DOHH2 (cell line): Measurements from ENCODE around the gene NHSL2.

Source experiments
- CTCF ChIP-seq: fragments of 200-600 bp; sonication (generic); IDR thresholded peaks from one replicate; pipeline ENCODE4 v1.5.1; 2014; ENCODE audit warnings: antibody characterized with exemption, mild to moderate bottlenecking, low read depth, low read length; ENCODE audit not compliant: poor library complexity, severe bottlenecking
- EZH2phosphoT487 ChIP-seq: fragments of 200-600 bp; sonication (generic); IDR thresholded peaks from 2 replicates; pipeline ENCODE4 v1.6.1; 2017; ENCODE audit warnings: borderline replicate concordance, mild to moderate bottlenecking, antibody characterized with exemption, low read length, moderate library complexity, mixed read lengths

- no peak for TF ChIP-seq CTCF
- TF ChIP-seq EZH2phosphoT487: no peak
These were observed 171.1 kb downstream of the NHSL2 start for GRCh38 chrX:72081605-72082320.
